Mesendoderm (in vitro differentiated cells): ENCODE results near the gene IQUB. TPM values are rescaled to one million over a fixed set of nuclear protein-coding genes. Genes with fewer than 3 reads are reported as not detected.

Experiments used
- DNase-seq: peaks from one replicate; pipeline ENCODE4 v3.0.0; 2013
- H2AK5ac ChIP-seq: 2 replicates; pipeline ENCODE4 v1.6.1; 2013; ENCODE audit warnings: low read length, inconsistent platforms
- H2BK120ac ChIP-seq: 2 replicates; pipeline ENCODE4 v1.6.1; 2013; ENCODE audit warnings: low read depth, mild to moderate bottlenecking, low read length, moderate library complexity, mixed read lengths
- H2BK15ac ChIP-seq: replicated peaks from 2 replicates; pipeline ENCODE4 v1.6.1; 2013; ENCODE audit warnings: low read depth, mild to moderate bottlenecking, moderate library complexity
- H2BK5ac ChIP-seq: 2 replicates; pipeline ENCODE4 v1.6.1; 2013; ENCODE audit warnings: low read length, inconsistent platforms
- H3K18ac ChIP-seq: 2 replicates; pipeline ENCODE4 v1.6.1; 2013; ENCODE audit warnings: mild to moderate bottlenecking, low read length, mixed read lengths
- H3K23ac ChIP-seq: one replicate; pipeline ENCODE4 v1.6.1; 2013; ENCODE audit warnings: low read length
- H3K27ac ChIP-seq: 2 replicates; pipeline ENCODE4 v1.5.1; 2013; ENCODE audit warnings: low read depth, mild to moderate bottlenecking, inconsistent platforms, low read length, moderate library complexity
- H3K27me3 ChIP-seq: 2 replicates; pipeline ENCODE4 v1.6.1; 2013; ENCODE audit warnings: low read length, control low read depth, mild to moderate bottlenecking, inconsistent platforms; ENCODE audit not compliant: insufficient read depth, poor library complexity
- H3K36me3 ChIP-seq: 2 replicates; pipeline ENCODE4 v1.6.1; 2013; ENCODE audit warnings: low read length, inconsistent platforms; ENCODE audit not compliant: control insufficient read depth, insufficient read depth
- H3K4ac ChIP-seq: one replicate; pipeline ENCODE4 v1.6.1; 2013; ENCODE audit warnings: low read depth, mild to moderate bottlenecking, low read length, moderate library complexity
- H3K4me1 ChIP-seq: 2 replicates; pipeline ENCODE4 v1.6.1; 2013; ENCODE audit warnings: low read depth, low read length, inconsistent platforms; ENCODE audit not compliant: control insufficient read depth
- H3K4me2 ChIP-seq: 2 replicates; pipeline ENCODE4 v1.6.1; 2013; ENCODE audit warnings: low read length
- H3K4me3 ChIP-seq: 2 replicates; pipeline ENCODE4 v1.5.1; 2013; ENCODE audit warnings: mild to moderate bottlenecking, low read length
- H3K56ac ChIP-seq: one replicate; pipeline ENCODE4 v1.6.1; 2013; ENCODE audit warnings: low read length
- H3K79me1 ChIP-seq: 2 replicates; pipeline ENCODE4 v1.6.1; 2013; ENCODE audit warnings: low read length, inconsistent platforms
- H3K79me2 ChIP-seq: 2 replicates; pipeline ENCODE4 v1.6.1; 2013; ENCODE audit warnings: mild to moderate bottlenecking, low read length; ENCODE audit not compliant: control insufficient read depth, insufficient read depth
- H3K9ac ChIP-seq: 2 replicates; pipeline ENCODE4 v1.6.1; 2013; ENCODE audit warnings: low read length, inconsistent platforms
- H4K5ac ChIP-seq: one replicate; pipeline ENCODE4 v1.6.1; 2013; ENCODE audit warnings: low read length
- H4K8ac ChIP-seq: one replicate; pipeline ENCODE4 v1.6.1; 2013; ENCODE audit warnings: low read depth, mild to moderate bottlenecking, control low read depth, low read length, moderate library complexity
- WGBS: extraction: QIAGEN DNeasy Blood & Tissue Kit; methylation state at CpG from one replicate; pipeline ENCODE4 v1.1.7; 2013; ENCODE audit warnings: low lambda C conversion rate, missing lambda C conversion rate; ENCODE audit not compliant: insufficient coverage; ENCODE audit errors: extremely low coverage; 5-methylcytosine and 5-hydroxymethylcytosine counted together
- polyA plus RNA-seq, 2 experiments: library from polyadenylated mRNA; stranded (reverse); fragments of 200-250 nt; gene quantifications; one replicate each; pipeline ENCODE4 v1.2.3, GENCODE V29; 2013

The IQUB gene
- 0.17 TPM for polyA plus RNA-seq (2013, experiment 1 of 2)
- polyA plus RNA-seq (2013, experiment 2 of 2): 0.14 TPM

GRCh38 chr7:123534383-123535260 lies at the start of gene IQUB:
IQUB (minus strand) TSS chr7:123534595; CDS start chr7:123512340, 22,255 bp downstream.
- no peak within 1 kb of the TSS for H3K4ac ChIP-seq

GRCh38 chr7:123583821-123584220 lies 49.4 kb upstream of the IQUB start:
- no peak for DNase-seq
- no peak overlapping the region for H2BK15ac ChIP-seq
- no peaks in the 10 kb centered on the region for H3K36me3 ChIP-seq
- no peak overlapping the region for H3K4ac ChIP-seq
- no peak overlapping the region for H3K18ac ChIP-seq
- H4K8ac ChIP-seq: no peak overlapping the region
- no CpG with 5 or more reads among the region's 4 CpGs for WGBS
- no peak overlapping the region for H2BK120ac ChIP-seq
- no peak overlapping the region for H2AK5ac ChIP-seq
- H3K4me3 ChIP-seq: no peak overlapping the region
- H3K4me1 ChIP-seq: no peaks in the 10 kb centered on the region
- no peak overlapping the region for H3K9ac ChIP-seq
- H3K79me1 ChIP-seq: no peaks in the 10 kb centered on the region
- H3K27me3 ChIP-seq: no peaks in the 10 kb centered on the region
- no peak overlapping the region for H4K5ac ChIP-seq
- no peak overlapping the region for H3K4me2 ChIP-seq
- no peaks in the 10 kb centered on the region for H3K79me2 ChIP-seq
- H3K27ac ChIP-seq: no peak overlapping the region
- no peak overlapping the region for H3K23ac ChIP-seq
- H2BK5ac ChIP-seq: no peak overlapping the region
- H3K56ac ChIP-seq: no peak overlapping the region

More at GRCh38 chr7:123534383-123535260, at the start of gene IQUB:
- Histone ChIP-seq H3K9ac (peak within 1 kb of the TSS; percentile 65), H4K8ac (no peak within 1 kb of the TSS), H3K36me3 (no peaks in the 10 kb centered on the region), H3K23ac (no peak within 1 kb of the TSS), H2BK15ac (no peak within 1 kb of the TSS), H3K4me2 (peak within 1 kb of the TSS; percentile 99), H2BK5ac (no peak within 1 kb of the TSS), H2AK5ac (no peak within 1 kb of the TSS), H3K27ac (peak within 1 kb of the TSS; percentile 57), H3K27me3 (no peaks in the 10 kb centered on the region), H3K79me2 (no peaks in the 10 kb centered on the region), H3K4me3 (peak within 1 kb of the TSS; percentile 62), H3K56ac (peak within 1 kb of the TSS; percentile 86), H2BK120ac (no peak within 1 kb of the TSS), H4K5ac (no peak within 1 kb of the TSS), H3K4me1 (peaks cover 4% of the 10 kb centered on the region), H3K18ac (no peak within 1 kb of the TSS), H3K79me1 (no peaks in the 10 kb centered on the region)
- peak; percentile 98 for DNase-seq
- WGBS: no CpG with 5 or more reads among the region's 54 CpGs

GRCh38 chr7:123581162-123581459 lies 46.7 kb upstream of the IQUB start:
- no peak overlapping the region for H3K18ac ChIP-seq
- no peaks in the 10 kb centered on the region for H3K27me3 ChIP-seq
- H3K4ac ChIP-seq: no peak overlapping the region
- no peak overlapping the region for H3K56ac ChIP-seq
- H2AK5ac ChIP-seq: no peak overlapping the region
- H3K9ac ChIP-seq: no peak overlapping the region
- H3K4me3 ChIP-seq: no peak overlapping the region
- no peak overlapping the region for H2BK120ac ChIP-seq
- no peak overlapping the region for H3K27ac ChIP-seq
- H4K5ac ChIP-seq: no peak overlapping the region
- no peak for DNase-seq
- H3K23ac ChIP-seq: no peak overlapping the region
- H2BK5ac ChIP-seq: no peak overlapping the region
- H3K4me2 ChIP-seq: no peak overlapping the region
- H3K4me1 ChIP-seq: no peaks in the 10 kb centered on the region
- WGBS: no CpG with 5 or more reads among the region's 2 CpGs
- H2BK15ac ChIP-seq: no peak overlapping the region
- no peaks in the 10 kb centered on the region for H3K79me1 ChIP-seq
- no peaks in the 10 kb centered on the region for H3K79me2 ChIP-seq
- H3K36me3 ChIP-seq: no peaks in the 10 kb centered on the region
- no peak overlapping the region for H4K8ac ChIP-seq

GRCh38 chr7:123580406-123581161 lies 46.2 kb upstream of the IQUB start:
- H2AK5ac ChIP-seq: no peak overlapping the region
- H3K4me3 ChIP-seq: no peak overlapping the region
- WGBS: no CpG with 5 or more reads among the region's 8 CpGs
- peak; percentile 75 for DNase-seq
- H3K36me3 ChIP-seq: no peaks in the 10 kb centered on the region
- H3K27me3 ChIP-seq: no peaks in the 10 kb centered on the region
- H3K4ac ChIP-seq: no peak overlapping the region
- no peaks in the 10 kb centered on the region for H3K4me1 ChIP-seq
- no peak overlapping the region for H3K27ac ChIP-seq
- H3K79me1 ChIP-seq: no peaks in the 10 kb centered on the region
- H4K8ac ChIP-seq: no peak overlapping the region
- no peak overlapping the region for H3K18ac ChIP-seq
- no peak overlapping the region for H2BK5ac ChIP-seq
- H2BK15ac ChIP-seq: no peak overlapping the region
- H3K56ac ChIP-seq: no peak overlapping the region
- H3K23ac ChIP-seq: no peak overlapping the region
- H3K79me2 ChIP-seq: no peaks in the 10 kb centered on the region
- H2BK120ac ChIP-seq: no peak overlapping the region
- H3K9ac ChIP-seq: no peak overlapping the region
- H3K4me2 ChIP-seq: no peak overlapping the region
- H4K5ac ChIP-seq: no peak overlapping the region

GRCh38 chr7:123579416-123579815 lies 45.0 kb upstream of the IQUB start:
- Histone ChIP-seq H3K27ac (no peak overlapping the region), H4K8ac (no peak overlapping the region), H3K56ac (no peak overlapping the region), H2BK120ac (no peak overlapping the region), H3K36me3 (no peaks in the 10 kb centered on the region), H3K27me3 (no peaks in the 10 kb centered on the region), H4K5ac (no peak overlapping the region), H3K4me3 (no peak overlapping the region), H2BK15ac (no peak overlapping the region), H2AK5ac (no peak overlapping the region), H2BK5ac (no peak overlapping the region), H3K9ac (no peak overlapping the region), H3K18ac (no peak overlapping the region), H3K23ac (no peak overlapping the region), H3K79me1 (no peaks in the 10 kb centered on the region), H3K4ac (no peak overlapping the region), H3K79me2 (no peaks in the 10 kb centered on the region), H3K4me1 (no peaks in the 10 kb centered on the region), H3K4me2 (no peak overlapping the region)
- DNase-seq: no peak
